ENCODE measurements around the gene RND2.
"Not testable (repeated sequence)": the region's sequence is repeated elsewhere in the genome, so short reads cannot be mapped to it uniquely, and the experiment has no call there.

RND2 gene

GRCh38 chr17:43024407-43025289 lies at the start of gene RND2:
Gene RND2, plus strand, starts transcription at chr17:43025231. Its CDS starts 117 bp downstream, at chr17:43025348.
- Histone ChIP-seq H3K9me3 (ENCODE audit: low read length) (no peaks in the 10 kb centered on the region), H3K27me3 (ENCODE audit: control insufficient read depth in 1 of 2, insufficient read depth in 2 of 2, low read length in 2 of 2) (no peaks in the 10 kb centered on the region), H3K4me1 (ENCODE audit: insufficient read depth, low read length) (peaks cover 7% of the 10 kb centered on the region), H3K4me3 (ENCODE audit: low read depth in 1 of 2, low read length in 2 of 2) (peak within 1 kb of the TSS; percentile 71 to 93), H3K9ac (ENCODE audit: low read length) (peak within 1 kb of the TSS; percentile 86), H3K36me3 (ENCODE audit: insufficient read depth, low read length) (no peaks in the 10 kb centered on the region), H3K27ac (ENCODE audit: low read depth, low read length) (peak within 1 kb of the TSS; percentile 90)

- H3K4me1 ChIP-seq (ENCODE audit: insufficient read depth, low read length), result peaks cover 13% of the 10 kb centered on the region
- H3K27ac ChIP-seq (ENCODE audit: low read depth, low read length), result no peak overlapping the region
- H3K9me3 ChIP-seq (ENCODE audit: low read length), result no peaks in the 10 kb centered on the region
- no peak overlapping the region for H3K9ac ChIP-seq (ENCODE audit: low read length)
- no peaks in the 10 kb centered on the region for H3K27me3 ChIP-seq (ENCODE audit: control insufficient read depth in 1 of 2, insufficient read depth in 2 of 2, low read length in 2 of 2)
- H3K4me3 ChIP-seq (ENCODE audit: low read depth in 1 of 2, low read length in 2 of 2), result no peak overlapping the region
- H3K36me3 ChIP-seq (ENCODE audit: insufficient read depth, low read length), result no peaks in the 10 kb centered on the region
Measured at GRCh38 chr17:42975265-42975664, 49.8 kb upstream of the RND2 start.

GRCh38 chr17:42975701-42976100 lies 49.3 kb upstream of the RND2 start:
- not testable (repeated sequence) for H3K9ac ChIP-seq (ENCODE audit: low read length); H3K27ac ChIP-seq (ENCODE audit: low read depth, low read length); H3K27me3 ChIP-seq (ENCODE audit: control insufficient read depth in 1 of 2, insufficient read depth in 2 of 2, low read length in 2 of 2); H3K36me3 ChIP-seq (ENCODE audit: insufficient read depth, low read length); H3K4me3 ChIP-seq (ENCODE audit: low read depth in 1 of 2, low read length in 2 of 2); H3K9me3 ChIP-seq (ENCODE audit: low read length)
- peaks cover 13% of the 10 kb centered on the region for H3K4me1 ChIP-seq (ENCODE audit: insufficient read depth, low read length)

- H3K4me1 ChIP-seq (ENCODE audit: insufficient read depth, low read length), result peaks cover 29% of the 10 kb centered on the region
- H3K4me3 ChIP-seq (ENCODE audit: low read depth in 1 of 2, low read length in 2 of 2), result peak within 1 kb of the TSS; percentile 85 to 88
- H3K9me3 ChIP-seq (ENCODE audit: low read length), result no peaks in the 10 kb centered on the region
- peak within 1 kb of the TSS; percentile 98 for H3K27ac ChIP-seq (ENCODE audit: low read depth, low read length)
- no peaks in the 10 kb centered on the region for H3K36me3 ChIP-seq (ENCODE audit: insufficient read depth, low read length)
- no peaks in the 10 kb centered on the region for H3K27me3 ChIP-seq (ENCODE audit: control insufficient read depth in 1 of 2, insufficient read depth in 2 of 2, low read length in 2 of 2)
- peak within 1 kb of the TSS; percentile 44 for H3K9ac ChIP-seq (ENCODE audit: low read length)
Measured at GRCh38 chr17:42979511-42980273, 45.3 kb upstream of the RND2 start, which contains the start of gene PTGES3L. Gene PTGES3L, minus strand, starts transcription at chr17:42980080. Its CDS starts 27 bp downstream, at chr17:42980053.

GRCh38 chr17:42980274-42980765 lies 44.7 kb upstream of the RND2 start, which contains the start of gene RUNDC1:
Gene RUNDC1, plus strand, starts transcription at chr17:42980565. Its CDS starts 12 bp downstream, at chr17:42980577.
- Histone ChIP-seq H3K27ac (ENCODE audit: low read depth, low read length) (peak within 1 kb of the TSS; percentile 98), H3K9me3 (ENCODE audit: low read length) (no peaks in the 10 kb centered on the region), H3K9ac (ENCODE audit: low read length) (peak within 1 kb of the TSS; percentile 44), H3K36me3 (ENCODE audit: insufficient read depth, low read length) (peaks cover 5% of the 10 kb centered on the region), H3K4me1 (ENCODE audit: insufficient read depth, low read length) (peaks cover 29% of the 10 kb centered on the region), H3K4me3 (ENCODE audit: low read depth in 1 of 2, low read length in 2 of 2) (peak within 1 kb of the TSS; percentile 85 to 88), H3K27me3 (ENCODE audit: control insufficient read depth in 1 of 2, insufficient read depth in 2 of 2, low read length in 2 of 2) (no peaks in the 10 kb centered on the region)

- Histone ChIP-seq H3K9ac (ENCODE audit: low read length) (peak overlapping the region; percentile 21), H3K4me3 (ENCODE audit: low read depth in 1 of 2, low read length in 2 of 2) (peak overlapping the region; percentile 85 to 88), H3K4me1 (ENCODE audit: insufficient read depth, low read length) (peaks cover 29% of the 10 kb centered on the region), H3K27ac (ENCODE audit: low read depth, low read length) (peak overlapping the region; percentile 98), H3K27me3 (ENCODE audit: control insufficient read depth in 1 of 2, insufficient read depth in 2 of 2, low read length in 2 of 2) (no peaks in the 10 kb centered on the region), H3K9me3 (ENCODE audit: low read length) (no peaks in the 10 kb centered on the region), H3K36me3 (ENCODE audit: insufficient read depth, low read length) (peaks cover 5% of the 10 kb centered on the region)
Measured at GRCh38 chr17:42980766-42981397, 44.1 kb upstream of the RND2 start.

- Histone ChIP-seq H3K4me3 (ENCODE audit: low read depth in 1 of 2, low read length in 2 of 2) (no peak overlapping the region), H3K36me3 (ENCODE audit: insufficient read depth, low read length) (peaks cover 12% of the 10 kb centered on the region), H3K27ac (ENCODE audit: low read depth, low read length) (no peak overlapping the region), H3K27me3 (ENCODE audit: control insufficient read depth in 1 of 2, insufficient read depth in 2 of 2, low read length in 2 of 2) (no peaks in the 10 kb centered on the region), H3K9ac (ENCODE audit: low read length) (no peak overlapping the region), H3K4me1 (ENCODE audit: insufficient read depth, low read length) (peaks cover 29% of the 10 kb centered on the region), H3K9me3 (ENCODE audit: low read length) (no peaks in the 10 kb centered on the region)
Measured at GRCh38 chr17:42982266-42982665, 42.8 kb upstream of the RND2 start.

GRCh38 chr17:42985225-42985624 lies 39.8 kb upstream of the RND2 start:
- Histone ChIP-seq H3K27ac (ENCODE audit: low read depth, low read length) (no peak overlapping the region), H3K9ac (ENCODE audit: low read length) (no peak overlapping the region), H3K4me3 (ENCODE audit: low read depth in 1 of 2, low read length in 2 of 2) (no peak overlapping the region), H3K9me3 (ENCODE audit: low read length) (no peaks in the 10 kb centered on the region), H3K36me3 (ENCODE audit: insufficient read depth, low read length) (peaks cover 41% of the 10 kb centered on the region), H3K4me1 (ENCODE audit: insufficient read depth, low read length) (peaks cover 16% of the 10 kb centered on the region), H3K27me3 (ENCODE audit: control insufficient read depth in 1 of 2, insufficient read depth in 2 of 2, low read length in 2 of 2) (no peaks in the 10 kb centered on the region)

GRCh38 chr17:42989141-42989540 lies 35.9 kb upstream of the RND2 start:
- H3K27ac ChIP-seq (ENCODE audit: low read depth, low read length), result no peak overlapping the region
- H3K9ac ChIP-seq (ENCODE audit: low read length), result no peak overlapping the region
- peaks cover 66% of the 10 kb centered on the region for H3K36me3 ChIP-seq (ENCODE audit: insufficient read depth, low read length)
- no peaks in the 10 kb centered on the region for H3K4me1 ChIP-seq (ENCODE audit: insufficient read depth, low read length)
- no peak overlapping the region for H3K4me3 ChIP-seq (ENCODE audit: low read depth in 1 of 2, low read length in 2 of 2)
- H3K27me3 ChIP-seq (ENCODE audit: control insufficient read depth in 1 of 2, insufficient read depth in 2 of 2, low read length in 2 of 2), result no peaks in the 10 kb centered on the region
- no peaks in the 10 kb centered on the region for H3K9me3 ChIP-seq (ENCODE audit: low read length)

- Histone ChIP-seq H3K36me3 (ENCODE audit: insufficient read depth, low read length) (peaks cover 64% of the 10 kb centered on the region), H3K4me1 (ENCODE audit: insufficient read depth, low read length) (no peaks in the 10 kb centered on the region), H3K27me3 (ENCODE audit: control insufficient read depth in 1 of 2, insufficient read depth in 2 of 2, low read length in 2 of 2) (no peaks in the 10 kb centered on the region), H3K4me3 (ENCODE audit: low read depth in 1 of 2, low read length in 2 of 2) (no peak overlapping the region), H3K27ac (ENCODE audit: low read depth, low read length) (no peak overlapping the region), H3K9me3 (ENCODE audit: low read length) (no peaks in the 10 kb centered on the region), H3K9ac (ENCODE audit: low read length) (no peak overlapping the region)
Measured at GRCh38 chr17:42989726-42990652, 35.0 kb upstream of the RND2 start.

Data from muscle layer of colon (tissue), 2 donors.